ENCODE measurements around the gene ZNF14. TPM values are rescaled to one million over a fixed set of nuclear protein-coding genes. Genes with fewer than 3 reads are reported as not detected.

ZNF14 gene
- polyA plus RNA-seq, 2 of the 4 experiments (the other 2 are of a cell fraction), result 1.6 to 2.8 TPM

GRCh38 chr19:19777692-19778091, 44.8 kb upstream of the ZNF14 start:
- ChIA-PET CTCF (no interaction called here), POLR2A (interaction anchor here (0.5 kb wide), 1 partner anchor 179 kb away, joined by 4 read pairs; no protein-coding TSS in a partner anchor)
- H3K4me1 ChIP-seq, result 0 out of 3 replicates have a peak, but pooled peaks cover 3% of the 10 kb centered on the region
- TF ChIP-seq, protein P1, sequence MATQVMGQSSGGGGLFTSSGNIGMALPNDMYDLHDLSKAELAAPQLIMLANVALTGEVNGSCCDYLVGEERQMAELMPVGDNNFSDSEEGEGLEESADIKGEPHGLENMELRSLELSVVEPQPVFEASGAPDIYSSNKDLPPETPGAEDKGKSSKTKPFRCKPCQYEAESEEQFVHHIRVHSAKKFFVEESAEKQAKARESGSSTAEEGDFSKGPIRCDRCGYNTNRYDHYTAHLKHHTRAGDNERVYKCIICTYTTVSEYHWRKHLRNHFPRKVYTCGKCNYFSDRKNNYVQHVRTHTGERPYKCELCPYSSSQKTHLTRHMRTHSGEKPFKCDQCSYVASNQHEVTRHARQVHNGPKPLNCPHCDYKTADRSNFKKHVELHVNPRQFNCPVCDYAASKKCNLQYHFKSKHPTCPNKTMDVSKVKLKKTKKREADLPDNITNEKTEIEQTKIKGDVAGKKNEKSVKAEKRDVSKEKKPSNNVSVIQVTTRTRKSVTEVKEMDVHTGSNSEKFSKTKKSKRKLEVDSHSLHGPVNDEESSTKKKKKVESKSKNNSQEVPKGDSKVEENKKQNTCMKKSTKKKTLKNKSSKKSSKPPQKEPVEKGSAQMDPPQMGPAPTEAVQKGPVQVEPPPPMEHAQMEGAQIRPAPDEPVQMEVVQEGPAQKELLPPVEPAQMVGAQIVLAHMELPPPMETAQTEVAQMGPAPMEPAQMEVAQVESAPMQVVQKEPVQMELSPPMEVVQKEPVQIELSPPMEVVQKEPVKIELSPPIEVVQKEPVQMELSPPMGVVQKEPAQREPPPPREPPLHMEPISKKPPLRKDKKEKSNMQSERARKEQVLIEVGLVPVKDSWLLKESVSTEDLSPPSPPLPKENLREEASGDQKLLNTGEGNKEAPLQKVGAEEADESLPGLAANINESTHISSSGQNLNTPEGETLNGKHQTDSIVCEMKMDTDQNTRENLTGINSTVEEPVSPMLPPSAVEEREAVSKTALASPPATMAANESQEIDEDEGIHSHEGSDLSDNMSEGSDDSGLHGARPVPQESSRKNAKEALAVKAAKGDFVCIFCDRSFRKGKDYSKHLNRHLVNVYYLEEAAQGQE (IDR thresholded peaks at IDR 0.05), result no peak
- TF ChIP-seq NR3C1 (IDR thresholded peaks at IDR 0.05) (no peak), SREBF2 (IDR thresholded peaks at IDR 0.05) (no peak), EHMT2 (IDR thresholded peaks at IDR 0.05; ENCODE audit: low read depth) (no peak), HEYL (CRISPR knock-in tag; IDR thresholded peaks at IDR 0.05) (no peak), MYC (IDR thresholded peaks at IDR 0.05; ENCODE audit: borderline replicate concordance, low read length) (no peak), CEBPB (IDR thresholded peaks at IDR 0.05) (no peak)
- TF ChIP-seq, protein P2, sequence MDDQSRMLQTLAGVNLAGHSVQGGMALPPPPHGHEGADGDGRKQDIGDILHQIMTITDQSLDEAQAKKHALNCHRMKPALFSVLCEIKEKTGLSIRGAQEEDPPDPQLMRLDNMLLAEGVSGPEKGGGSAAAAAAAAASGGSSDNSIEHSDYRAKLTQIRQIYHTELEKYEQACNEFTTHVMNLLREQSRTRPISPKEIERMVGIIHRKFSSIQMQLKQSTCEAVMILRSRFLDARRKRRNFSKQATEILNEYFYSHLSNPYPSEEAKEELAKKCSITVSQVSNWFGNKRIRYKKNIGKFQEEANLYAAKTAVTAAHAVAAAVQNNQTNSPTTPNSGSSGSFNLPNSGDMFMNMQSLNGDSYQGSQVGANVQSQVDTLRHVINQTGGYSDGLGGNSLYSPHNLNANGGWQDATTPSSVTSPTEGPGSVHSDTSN (IDR thresholded peaks at IDR 0.05), result no peak
- no peak for FAIRE-seq
- ATAC-seq, result no peak
- 97% methylated on average over 5 of the region's 5 CpGs for WGBS (ENCODE audit: missing lambda C conversion rate)
- peak overlapping the region; percentile 74 for H3K4me3 ChIP-seq
- peak overlapping the region; percentile 87 for H3K4me2 ChIP-seq
- DNase-seq (ENCODE audit: low read depth in 1 of 2, low spot score in 1 of 2), result no peak
- peaks cover 39% of the 10 kb centered on the region for H3K9me3 ChIP-seq
- H3K27ac ChIP-seq, result no peak overlapping the region

GRCh38 chr19:19776206-19777008, 43.5 kb upstream of the ZNF14 start:
- ATAC-seq (peak; percentile 100), FAIRE-seq (no peak), DNase-seq (ENCODE audit: low read depth in 1 of 2, low spot score in 1 of 2) (peak; percentile 75 to 96)
- peak overlapping the region; percentile 74 for H3K4me3 ChIP-seq
- H3K4me1 ChIP-seq, result 0 out of 3 replicates have a peak, but pooled peaks cover 3% of the 10 kb centered on the region
- WGBS (ENCODE audit: missing lambda C conversion rate), result 0% methylated on average over 21 of the region's 36 CpGs
- H3K27ac ChIP-seq, result peak overlapping the region; percentile 81 to 88
- ChIA-PET CTCF (interaction anchor here (0.6 kb wide), 1 partner anchor 62 kb away, joined by 3 read pairs; no protein-coding TSS in a partner anchor), POLR2A (interaction anchor here (0.7 to 2.2 kb wide), 4 partner anchors 43 to 1244 kb away, joined by 3 to 19 read pairs (median 8); partner anchors contain the start of genes ATP13A1, ZNF14 and ZNF430)
- peaks cover 28% of the 10 kb centered on the region for H3K9me3 ChIP-seq
- H3K4me2 ChIP-seq, result peak overlapping the region; percentile 94
- TF ChIP-seq RAD21 (conservative IDR thresholded peaks at IDR 0.05 in 1 of 2, IDR thresholded peaks at IDR 0.05 in 1 of 2) (no peak), GATA3 (IDR thresholded peaks at IDR 0.05; ENCODE audit: borderline replicate concordance) (no peak), ZNF302 (CRISPR knock-in tag; IDR thresholded peaks at IDR 0.05) (no peak), HDAC2 (IDR thresholded peaks at IDR 0.05) (no peak), ZSCAN20 (CRISPR knock-in tag; IDR thresholded peaks at IDR 0.05) (no peak), PHF8 (IDR thresholded peaks at IDR 0.05; ENCODE audit: borderline replicate concordance, low read depth) (peak; percentile 33; the same call in 1 of the 2 replicates), TP53 (CRISPR knock-in tag; IDR thresholded peaks at IDR 0.05) (no peak), POLR2A (IDR thresholded peaks at IDR 0.05; ENCODE audit: low read length) (peak; percentile 59), BHLHE40 (IDR thresholded peaks at IDR 0.05; ENCODE audit: low read depth, low read length) (no peak), ESRRA (IDR thresholded peaks at IDR 0.05; ENCODE audit: borderline replicate concordance, low read length) (no peak), HEYL (CRISPR knock-in tag; IDR thresholded peaks at IDR 0.05) (no peak), HMGXB4 (CRISPR knock-in tag; IDR thresholded peaks at IDR 0.05; ENCODE audit: borderline replicate concordance) (no peak), EHMT2 (IDR thresholded peaks at IDR 0.05; ENCODE audit: low read depth) (no peak), MAX (IDR thresholded peaks at IDR 0.05) (peak; percentile 38; the same call in 1 of the 2 replicates), FOSL2 (IDR thresholded peaks at IDR 0.05) (no peak), FOSL2 (CRISPR knock-in tag; IDR thresholded peaks at IDR 0.05) (no peak), JUN (IDR thresholded peaks at IDR 0.05) (peak; percentile 29 to 62; a peak in 2 of 5 replicates)
- TF ChIP-seq, protein P3, sequence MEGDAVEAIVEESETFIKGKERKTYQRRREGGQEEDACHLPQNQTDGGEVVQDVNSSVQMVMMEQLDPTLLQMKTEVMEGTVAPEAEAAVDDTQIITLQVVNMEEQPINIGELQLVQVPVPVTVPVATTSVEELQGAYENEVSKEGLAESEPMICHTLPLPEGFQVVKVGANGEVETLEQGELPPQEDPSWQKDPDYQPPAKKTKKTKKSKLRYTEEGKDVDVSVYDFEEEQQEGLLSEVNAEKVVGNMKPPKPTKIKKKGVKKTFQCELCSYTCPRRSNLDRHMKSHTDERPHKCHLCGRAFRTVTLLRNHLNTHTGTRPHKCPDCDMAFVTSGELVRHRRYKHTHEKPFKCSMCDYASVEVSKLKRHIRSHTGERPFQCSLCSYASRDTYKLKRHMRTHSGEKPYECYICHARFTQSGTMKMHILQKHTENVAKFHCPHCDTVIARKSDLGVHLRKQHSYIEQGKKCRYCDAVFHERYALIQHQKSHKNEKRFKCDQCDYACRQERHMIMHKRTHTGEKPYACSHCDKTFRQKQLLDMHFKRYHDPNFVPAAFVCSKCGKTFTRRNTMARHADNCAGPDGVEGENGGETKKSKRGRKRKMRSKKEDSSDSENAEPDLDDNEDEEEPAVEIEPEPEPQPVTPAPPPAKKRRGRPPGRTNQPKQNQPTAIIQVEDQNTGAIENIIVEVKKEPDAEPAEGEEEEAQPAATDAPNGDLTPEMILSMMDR (IDR thresholded peaks at IDR 0.05), result no peak
- TF ChIP-seq, protein P4, sequence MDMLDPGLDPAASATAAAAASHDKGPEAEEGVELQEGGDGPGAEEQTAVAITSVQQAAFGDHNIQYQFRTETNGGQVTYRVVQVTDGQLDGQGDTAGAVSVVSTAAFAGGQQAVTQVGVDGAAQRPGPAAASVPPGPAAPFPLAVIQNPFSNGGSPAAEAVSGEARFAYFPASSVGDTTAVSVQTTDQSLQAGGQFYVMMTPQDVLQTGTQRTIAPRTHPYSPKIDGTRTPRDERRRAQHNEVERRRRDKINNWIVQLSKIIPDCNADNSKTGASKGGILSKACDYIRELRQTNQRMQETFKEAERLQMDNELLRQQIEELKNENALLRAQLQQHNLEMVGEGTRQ (IDR thresholded peaks at IDR 0.05), result no peak
